ENCODE data around the gene PRKCE.

DNA sequence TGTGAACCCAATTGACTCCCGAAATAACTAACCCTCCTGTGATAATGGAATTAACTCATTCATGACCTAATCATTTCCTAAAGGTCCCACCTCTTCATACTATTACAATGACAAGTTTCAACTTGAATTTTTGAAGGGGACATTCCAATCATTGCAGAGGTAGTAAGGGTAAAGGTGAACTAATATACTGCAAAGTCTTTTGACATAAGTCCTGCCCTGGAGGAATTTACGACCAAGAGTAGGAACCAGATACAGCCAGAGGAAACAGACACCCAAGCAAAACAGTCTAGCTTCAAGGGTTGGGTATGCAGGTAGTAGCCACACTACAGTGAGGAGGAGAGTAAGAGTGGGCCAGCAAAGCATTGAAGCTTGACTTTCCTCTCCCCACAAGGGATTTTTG, 39.2 kb upstream of the PRKCE start:
- TF ChIP-seq, protein P1, sequence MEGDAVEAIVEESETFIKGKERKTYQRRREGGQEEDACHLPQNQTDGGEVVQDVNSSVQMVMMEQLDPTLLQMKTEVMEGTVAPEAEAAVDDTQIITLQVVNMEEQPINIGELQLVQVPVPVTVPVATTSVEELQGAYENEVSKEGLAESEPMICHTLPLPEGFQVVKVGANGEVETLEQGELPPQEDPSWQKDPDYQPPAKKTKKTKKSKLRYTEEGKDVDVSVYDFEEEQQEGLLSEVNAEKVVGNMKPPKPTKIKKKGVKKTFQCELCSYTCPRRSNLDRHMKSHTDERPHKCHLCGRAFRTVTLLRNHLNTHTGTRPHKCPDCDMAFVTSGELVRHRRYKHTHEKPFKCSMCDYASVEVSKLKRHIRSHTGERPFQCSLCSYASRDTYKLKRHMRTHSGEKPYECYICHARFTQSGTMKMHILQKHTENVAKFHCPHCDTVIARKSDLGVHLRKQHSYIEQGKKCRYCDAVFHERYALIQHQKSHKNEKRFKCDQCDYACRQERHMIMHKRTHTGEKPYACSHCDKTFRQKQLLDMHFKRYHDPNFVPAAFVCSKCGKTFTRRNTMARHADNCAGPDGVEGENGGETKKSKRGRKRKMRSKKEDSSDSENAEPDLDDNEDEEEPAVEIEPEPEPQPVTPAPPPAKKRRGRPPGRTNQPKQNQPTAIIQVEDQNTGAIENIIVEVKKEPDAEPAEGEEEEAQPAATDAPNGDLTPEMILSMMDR (IDR thresholded peaks at IDR 0.05): no peak
- TF ChIP-seq POLR2A (IDR thresholded peaks at IDR 0.05) (no peak), EP300 (IDR thresholded peaks at IDR 0.05) (no peak)

Measured in sigmoid colon (tissue), 4 donors.